ENCODE results near the gene CALML6. TPM values are rescaled to one million over a fixed set of nuclear protein-coding genes. Genes with fewer than 3 reads are reported as not detected.

Gene CALML6
- polyA plus RNA-seq, 4 donors = 0.18 to 2.6 TPM; not detected in 2

DNA sequence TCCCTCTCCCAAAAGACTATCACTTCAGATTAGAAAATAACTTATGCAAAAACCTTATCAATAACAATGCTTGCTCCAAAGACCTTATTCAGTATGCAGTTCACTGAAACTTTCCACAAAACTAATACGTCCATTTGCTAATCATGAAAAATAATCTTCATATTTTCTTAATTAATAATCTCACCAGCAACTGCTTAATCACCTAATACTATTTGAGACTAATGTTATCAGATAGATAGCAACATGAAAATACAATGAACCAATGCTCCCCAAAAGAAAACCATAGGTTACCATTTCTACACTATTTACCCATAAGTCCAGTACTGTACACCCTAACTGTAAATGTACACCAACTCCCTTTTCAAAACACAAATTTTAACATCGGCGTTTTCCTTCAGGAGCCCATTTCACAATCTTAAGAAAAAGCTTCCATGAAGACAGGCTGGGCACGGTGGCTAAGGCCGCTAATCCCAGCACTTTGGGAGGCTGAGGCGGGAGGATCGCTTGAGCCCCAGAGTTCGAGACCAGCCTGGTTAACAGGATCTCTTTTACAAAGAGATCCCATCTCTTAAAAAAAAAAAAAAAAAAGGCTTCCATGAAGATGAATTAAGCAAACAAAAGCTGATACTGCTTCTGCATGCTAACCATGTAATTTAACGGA is 25.8 kb upstream of the CALML6 start:
- Histone ChIP-seq H3K27me3 (ENCODE audit: control insufficient read depth in 3 of 3, insufficient read depth in 3 of 3, low read length in 3 of 3) (no peaks in the 10 kb centered on the region), H3K9me3 (ENCODE audit: control insufficient read depth in 2 of 2, insufficient read depth in 1 of 2, low read depth in 1 of 2, low read length in 1 of 2) (no peaks in the 10 kb centered on the region), H3K4me1 (ENCODE audit: control insufficient read depth in 3 of 3, insufficient read depth in 2 of 3, low read depth in 1 of 3, low read length in 2 of 3) (peaks cover 8 to 34% (median 10%) of the 10 kb centered on the region in 3 donors), H3K36me3 (ENCODE audit: control insufficient read depth in 3 of 3, insufficient read depth in 2 of 3, low read depth in 1 of 3, low read length in 3 of 3) (peaks cover 0 to 27% (median 0%) of the 10 kb centered on the region in 3 donors), H3K4me3 (ENCODE audit: low read depth in 1 of 3, low read length in 3 of 3) (peak overlapping the region in 2 of 3 donors; percentile 76 to 90), H3K27ac (ENCODE audit: low read depth in 1 of 3, low read length in 2 of 3) (peak overlapping the region; percentile 52 to 90 (median 55))
- DNase-seq (no peak), FAIRE-seq (no peak)
- WGBS, 3 donors = 9 to 15% (median 11%) methylated on average over 9 of the region's 9 CpGs

DNA sequence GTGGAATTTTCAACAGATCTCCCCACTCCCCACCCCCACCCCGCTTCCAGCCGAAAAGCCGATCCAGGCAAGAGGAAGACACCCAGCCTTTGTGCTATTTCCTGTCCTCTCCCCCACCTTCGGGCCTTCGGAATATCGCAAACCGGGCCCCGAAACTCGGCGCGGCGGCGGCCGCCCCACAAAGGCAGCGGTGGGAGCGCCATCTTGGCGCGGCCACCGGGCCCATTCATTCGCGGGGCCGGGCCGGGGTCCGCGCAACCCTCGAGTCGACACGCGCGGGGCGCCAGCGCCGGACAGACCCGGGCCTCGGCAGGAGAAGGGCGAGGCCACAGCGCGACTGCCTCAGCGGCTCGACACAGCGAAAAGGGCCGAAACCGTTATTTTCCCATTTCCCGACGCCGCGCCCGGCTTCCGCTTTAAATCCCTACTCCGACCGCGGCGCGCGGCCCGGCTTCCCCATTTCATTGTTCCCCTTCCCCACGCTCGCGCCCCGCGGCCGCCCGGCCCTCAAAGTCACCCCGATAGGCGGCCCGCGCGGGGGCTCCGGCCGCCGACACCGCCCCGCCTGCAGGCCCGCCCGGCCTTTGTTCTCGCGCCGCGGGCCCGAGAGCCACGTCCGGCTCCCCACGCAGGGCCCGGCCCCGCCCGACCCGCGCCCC is 25.1 kb upstream of the CALML6 start:
- no peaks in the 10 kb centered on the region for H3K27me3 ChIP-seq (ENCODE audit: control insufficient read depth in 3 of 3, insufficient read depth in 3 of 3, low read length in 3 of 3)
- H3K27ac ChIP-seq (ENCODE audit: low read depth in 1 of 3, low read length in 2 of 3) = peak overlapping the region; percentile 90 to 94 (median 93)
- no peaks in the 10 kb centered on the region for H3K9me3 ChIP-seq (ENCODE audit: control insufficient read depth in 2 of 2, insufficient read depth in 1 of 2, low read depth in 1 of 2, low read length in 1 of 2)
- WGBS, 3 donors = 0 to 1% (median 0%) methylated on average over 30 to 88 of the region's 88 CpGs
- no peak for FAIRE-seq
- peaks cover 8 to 41% (median 10%) of the 10 kb centered on the region in 3 donors for H3K4me1 ChIP-seq (ENCODE audit: control insufficient read depth in 3 of 3, insufficient read depth in 2 of 3, low read depth in 1 of 3, low read length in 2 of 3)
- H3K36me3 ChIP-seq (ENCODE audit: control insufficient read depth in 3 of 3, insufficient read depth in 2 of 3, low read depth in 1 of 3, low read length in 3 of 3) = peaks cover 0 to 21% (median 0%) of the 10 kb centered on the region in 3 donors
- peak overlapping the region; percentile 76 to 97 (median 90) for H3K4me3 ChIP-seq (ENCODE audit: low read depth in 1 of 3, low read length in 3 of 3)
- peak in 1 of 2 donors; percentile 80 for DNase-seq

DNA sequence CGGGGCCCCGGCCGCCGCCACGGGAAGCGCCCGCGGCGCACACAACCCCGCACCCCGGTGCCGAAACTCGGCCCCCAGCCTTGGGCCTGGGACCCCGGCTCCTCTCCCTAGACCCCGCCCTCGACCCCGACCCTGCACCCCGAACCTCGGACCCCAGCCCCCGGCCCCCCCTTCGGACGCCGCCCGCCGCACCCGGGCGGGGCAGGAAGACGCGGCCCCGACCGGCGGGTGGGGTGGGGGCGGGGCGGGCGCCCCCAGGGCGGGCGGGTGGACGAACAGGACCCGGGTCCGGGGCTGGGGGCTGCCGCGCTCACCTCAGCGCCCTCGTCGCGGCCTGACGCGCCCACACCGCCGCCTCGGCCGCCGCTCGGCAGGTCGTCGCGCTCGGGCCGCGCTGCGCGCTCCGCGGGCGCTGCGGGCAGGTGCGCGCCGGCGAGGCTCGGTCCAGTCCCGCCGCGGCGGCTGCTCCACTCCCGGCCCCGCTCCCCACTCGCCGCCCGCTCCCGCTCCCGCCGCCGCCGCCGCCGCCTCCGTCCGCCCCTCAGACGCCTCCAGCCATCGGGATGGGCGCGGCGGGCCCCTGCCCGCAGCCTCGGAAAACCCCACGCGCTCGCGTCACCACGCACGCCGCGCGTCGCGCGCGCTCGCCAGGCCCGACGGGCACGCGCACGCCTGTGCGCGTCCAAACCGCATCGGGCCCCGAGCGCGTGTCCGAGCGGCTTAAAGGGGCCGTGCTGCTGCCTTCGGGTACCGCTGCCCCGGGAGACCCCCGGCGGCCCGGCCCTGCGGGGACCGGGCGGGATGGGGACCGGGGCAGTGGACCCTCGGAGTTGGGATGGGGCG is 24.3 kb upstream of the CALML6 start, which contains the start of gene GNB1:
Gene GNB1, minus strand, starts transcription at position 582 of the 843 bp plus-strand sequence. CDS start 65,634 bp downstream, outside the sequence.
- H3K36me3 ChIP-seq (ENCODE audit: control insufficient read depth in 3 of 3, insufficient read depth in 2 of 3, low read depth in 1 of 3, low read length in 3 of 3) = peaks cover 0 to 18% (median 0%) of the 10 kb centered on the region in 3 donors
- H3K4me1 ChIP-seq (ENCODE audit: control insufficient read depth in 3 of 3, insufficient read depth in 2 of 3, low read depth in 1 of 3, low read length in 2 of 3) = peaks cover 14 to 49% (median 16%) of the 10 kb centered on the region in 3 donors
- H3K27me3 ChIP-seq (ENCODE audit: control insufficient read depth in 3 of 3, insufficient read depth in 3 of 3, low read length in 3 of 3) = peaks cover 0 to 2% (median 0%) of the 10 kb centered on the region in 3 donors
- FAIRE-seq (no peak), DNase-seq (peak; percentile 91 to 97)
- H3K4me3 ChIP-seq (ENCODE audit: low read depth in 1 of 3, low read length in 3 of 3) = peak within 1 kb of the TSS; percentile 76 to 97 (median 90)
- H3K9me3 ChIP-seq (ENCODE audit: control insufficient read depth in 2 of 2, insufficient read depth in 1 of 2, low read depth in 1 of 2, low read length in 1 of 2) = no peaks in the 10 kb centered on the region
- WGBS, 3 donors = 0 to 1% (median 1%) methylated on average over 42 to 137 of the region's 137 CpGs
- H3K27ac ChIP-seq (ENCODE audit: low read depth in 1 of 3, low read length in 2 of 3) = peak within 1 kb of the TSS; percentile 95 to 98 (median 97)

DNA sequence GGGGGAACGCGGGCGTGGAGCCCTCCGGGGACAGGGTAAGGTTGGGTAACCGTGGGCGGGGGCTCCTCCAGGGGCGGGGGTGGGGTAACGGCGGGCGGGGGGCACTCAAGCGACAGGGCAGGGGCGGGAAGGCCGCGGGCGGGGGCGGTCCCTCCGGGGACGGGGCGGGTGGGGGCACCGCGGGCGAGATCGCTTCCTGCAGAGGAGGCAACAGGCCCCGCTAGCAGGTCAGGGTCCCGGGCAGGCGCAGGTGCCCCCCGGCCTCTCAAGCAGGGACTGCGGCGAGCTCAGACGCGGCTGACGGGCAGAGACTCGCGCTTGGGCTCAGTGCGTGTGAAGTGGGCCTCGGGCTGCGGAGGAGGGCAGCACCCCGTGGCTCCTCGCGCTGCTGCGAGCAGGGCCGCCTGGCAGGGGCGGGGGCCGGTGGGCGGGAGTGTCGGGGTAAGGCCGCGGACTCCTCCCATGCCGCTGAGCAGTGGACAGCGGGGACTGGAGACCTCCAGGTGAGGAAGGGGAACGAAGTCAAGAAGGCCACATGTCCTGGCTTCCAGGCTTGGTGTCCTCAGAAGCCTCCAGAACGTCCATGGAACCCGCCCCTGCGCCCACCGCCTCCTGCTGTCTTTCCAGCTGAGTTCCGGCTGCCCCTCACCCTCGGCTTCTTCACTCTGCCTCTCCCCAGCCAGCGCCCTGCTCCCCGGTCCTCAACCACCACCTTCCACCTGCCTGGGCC is 23.5 kb upstream of the CALML6 start:
- FAIRE-seq = no peak
- Histone ChIP-seq H3K4me1 (ENCODE audit: control insufficient read depth in 3 of 3, insufficient read depth in 2 of 3, low read depth in 1 of 3, low read length in 2 of 3) (peaks cover 16 to 56% (median 17%) of the 10 kb centered on the region in 3 donors), H3K27me3 (ENCODE audit: control insufficient read depth in 3 of 3, insufficient read depth in 3 of 3, low read length in 3 of 3) (peaks cover 0 to 2% (median 0%) of the 10 kb centered on the region in 3 donors), H3K4me3 (ENCODE audit: low read depth in 1 of 3, low read length in 3 of 3) (peak overlapping the region; percentile 62 to 97 (median 90)), H3K9me3 (ENCODE audit: control insufficient read depth in 2 of 2, insufficient read depth in 1 of 2, low read depth in 1 of 2, low read length in 1 of 2) (no peaks in the 10 kb centered on the region), H3K36me3 (ENCODE audit: control insufficient read depth in 3 of 3, insufficient read depth in 2 of 3, low read depth in 1 of 3, low read length in 3 of 3) (peaks cover 0 to 18% (median 0%) of the 10 kb centered on the region in 3 donors), H3K27ac (ENCODE audit: low read depth in 1 of 3, low read length in 2 of 3) (peak overlapping the region; percentile 95 to 98 (median 97))
- DNase-seq = peak; percentile 80 to 91
- WGBS, 3 donors = 0 to 2% (median 1%) methylated on average over 15 to 59 of the region's 59 CpGs

DNA sequence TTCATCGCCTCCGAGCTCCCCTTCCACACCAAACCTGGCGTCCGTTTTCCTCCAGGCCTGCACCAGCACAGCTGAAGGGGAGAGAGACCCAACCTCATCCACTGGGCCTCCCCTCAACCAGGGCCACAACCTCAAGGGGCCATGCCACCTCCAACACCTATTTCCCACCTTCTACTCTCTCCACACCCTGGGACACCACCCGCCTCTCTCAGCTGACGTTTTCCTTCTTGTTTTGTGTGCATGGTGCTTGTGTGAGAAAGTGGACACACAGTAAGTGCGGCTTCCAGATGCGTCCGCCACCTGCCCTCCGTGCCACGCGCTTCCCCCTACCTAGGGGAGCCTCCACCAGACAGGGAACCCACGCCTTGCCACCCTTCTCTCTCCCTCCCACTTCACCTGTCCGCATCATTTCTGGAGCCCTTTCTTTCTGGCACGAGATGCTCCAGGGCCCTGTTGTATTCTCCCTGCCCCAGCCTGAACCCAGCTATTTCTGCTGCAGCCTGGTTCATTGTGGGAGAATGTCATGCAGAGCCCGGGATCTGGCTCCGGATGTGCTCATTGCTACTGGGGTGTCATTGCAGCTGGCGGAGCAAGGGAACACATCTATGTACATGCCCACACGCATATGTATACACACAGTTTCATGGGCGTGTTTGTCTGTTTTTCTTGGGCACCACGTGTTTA is 22.8 kb upstream of the CALML6 start:
- FAIRE-seq (no peak), DNase-seq (peak in 1 of 2 donors; percentile 57)
- peaks cover 16 to 59% (median 17%) of the 10 kb centered on the region in 3 donors for H3K4me1 ChIP-seq (ENCODE audit: control insufficient read depth in 3 of 3, insufficient read depth in 2 of 3, low read depth in 1 of 3, low read length in 2 of 3)

DNA sequence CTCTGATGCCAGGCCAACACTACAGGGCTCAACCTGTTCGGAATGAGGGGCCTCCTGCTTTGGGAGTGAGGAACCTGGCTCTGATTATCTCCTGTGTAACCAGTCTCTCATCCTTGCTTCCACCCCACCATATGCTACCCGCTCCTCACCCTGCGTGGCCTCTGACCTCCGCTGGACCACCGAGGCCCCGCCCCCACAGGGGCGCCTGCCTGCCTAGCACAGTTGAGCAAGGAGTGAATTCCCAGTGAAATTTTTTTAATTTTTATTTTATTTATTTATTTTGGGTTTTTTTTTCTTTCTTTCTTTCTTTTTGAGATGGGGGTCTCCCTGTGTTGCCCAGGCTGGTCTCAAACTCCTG is 22.3 kb upstream of the CALML6 start:
- WGBS, 3 donors = 23 to 69% (median 29%) methylated on average over 7 of the region's 7 CpGs
- Histone ChIP-seq H3K9me3 (ENCODE audit: control insufficient read depth in 2 of 2, insufficient read depth in 1 of 2, low read depth in 1 of 2, low read length in 1 of 2) (no peaks in the 10 kb centered on the region), H3K27me3 (ENCODE audit: control insufficient read depth in 3 of 3, insufficient read depth in 3 of 3, low read length in 3 of 3) (peaks cover 0 to 2% (median 0%) of the 10 kb centered on the region in 3 donors), H3K36me3 (ENCODE audit: control insufficient read depth in 3 of 3, insufficient read depth in 2 of 3, low read depth in 1 of 3, low read length in 3 of 3) (peaks cover 0 to 18% (median 0%) of the 10 kb centered on the region in 3 donors), H3K4me1 (ENCODE audit: control insufficient read depth in 3 of 3, insufficient read depth in 2 of 3, low read depth in 1 of 3, low read length in 2 of 3) (peaks cover 15 to 64% (median 16%) of the 10 kb centered on the region in 3 donors), H3K27ac (ENCODE audit: low read depth in 1 of 3, low read length in 2 of 3) (peak overlapping the region; percentile 95 to 98 (median 97)), H3K4me3 (ENCODE audit: low read depth in 1 of 3, low read length in 3 of 3) (peak overlapping the region; percentile 9 to 90 (median 62))
- FAIRE-seq = no peak
- no peak for DNase-seq

More for the DNA sequence above, 22.8 kb upstream of the CALML6 start:
- H3K4me3 ChIP-seq (ENCODE audit: low read depth in 1 of 3, low read length in 3 of 3) = peak overlapping the region; percentile 9 to 90 (median 62)
- peak overlapping the region; percentile 95 to 98 (median 97) for H3K27ac ChIP-seq (ENCODE audit: low read depth in 1 of 3, low read length in 2 of 3)
- no peaks in the 10 kb centered on the region for H3K9me3 ChIP-seq (ENCODE audit: control insufficient read depth in 2 of 2, insufficient read depth in 1 of 2, low read depth in 1 of 2, low read length in 1 of 2)
- peaks cover 0 to 2% (median 0%) of the 10 kb centered on the region in 3 donors for H3K27me3 ChIP-seq (ENCODE audit: control insufficient read depth in 3 of 3, insufficient read depth in 3 of 3, low read length in 3 of 3)
- WGBS, 3 donors = 6 to 49% (median 24%) methylated on average over 19 to 21 of the region's 21 CpGs
- peaks cover 0 to 18% (median 0%) of the 10 kb centered on the region in 3 donors for H3K36me3 ChIP-seq (ENCODE audit: control insufficient read depth in 3 of 3, insufficient read depth in 2 of 3, low read depth in 1 of 3, low read length in 3 of 3)

DNA sequence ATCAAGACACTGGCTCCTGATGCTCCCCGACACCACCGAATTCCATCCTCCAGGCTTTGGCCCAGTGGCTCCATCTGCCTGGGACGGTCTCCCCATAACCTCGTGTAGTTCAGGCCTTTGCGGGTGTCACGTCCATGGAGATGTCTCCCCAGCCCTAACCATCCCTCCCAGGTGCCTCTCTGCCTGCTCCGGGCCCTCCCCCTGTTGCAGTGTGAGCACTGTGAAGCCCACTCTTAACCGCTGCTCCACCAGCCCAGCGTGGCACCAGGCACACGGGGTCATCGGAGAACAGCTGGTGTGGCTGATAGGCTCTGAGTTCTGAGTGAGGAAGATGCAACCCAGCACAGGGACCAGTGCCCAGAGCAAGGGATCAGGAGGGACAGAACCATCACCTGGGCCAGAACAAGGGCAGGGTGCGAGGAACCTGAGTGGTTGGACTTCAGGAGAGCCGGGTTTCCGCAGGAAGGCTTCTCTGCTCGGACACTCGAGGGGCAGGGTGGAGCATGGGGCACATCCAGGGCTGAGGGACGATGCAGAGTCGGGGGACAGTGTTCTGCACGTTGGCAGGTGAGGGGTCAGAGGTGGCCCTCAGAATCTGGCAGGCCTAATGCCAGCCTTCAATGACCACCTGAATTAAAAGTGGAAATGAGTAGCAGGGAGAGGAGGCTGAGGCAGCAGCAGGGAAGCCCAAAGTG is 21.6 kb upstream of the CALML6 start:
- Histone ChIP-seq H3K9me3 (ENCODE audit: control insufficient read depth in 2 of 2, insufficient read depth in 1 of 2, low read depth in 1 of 2, low read length in 1 of 2) (no peaks in the 10 kb centered on the region), H3K27me3 (ENCODE audit: control insufficient read depth in 3 of 3, insufficient read depth in 3 of 3, low read length in 3 of 3) (peaks cover 0 to 2% (median 0%) of the 10 kb centered on the region in 3 donors), H3K4me3 (ENCODE audit: low read depth in 1 of 3, low read length in 3 of 3) (peak overlapping the region in 1 of 3 donors; percentile 6), H3K27ac (ENCODE audit: low read depth in 1 of 3, low read length in 2 of 3) (peak overlapping the region; percentile 92 to 98 (median 94)), H3K4me1 (ENCODE audit: control insufficient read depth in 3 of 3, insufficient read depth in 2 of 3, low read depth in 1 of 3, low read length in 2 of 3) (peaks cover 11 to 63% (median 11%) of the 10 kb centered on the region in 3 donors), H3K36me3 (ENCODE audit: control insufficient read depth in 3 of 3, insufficient read depth in 2 of 3, low read depth in 1 of 3, low read length in 3 of 3) (peaks cover 0 to 13% (median 0%) of the 10 kb centered on the region in 3 donors)
- 45 to 81% (median 63%) methylated on average over 19 of the region's 19 CpGs for WGBS, 3 donors
- no peak for DNase-seq
- FAIRE-seq = no peak
